ENCODE results near the gene CAPN6.

Gene CAPN6

GRCh38 chrX:111199505-111199904 lies 70.8 kb downstream of the CAPN6 start:
- DNase-seq (ENCODE audit: low spot score) = no peak
